Activated T-cell treated with anti-CD3 and anti-CD28 coated beads, Interleukin-2, amount 50 U/mL, for 72 hours (primary cell): Measurements from ENCODE around the gene KRT16. TPM values are rescaled to one million over a fixed set of nuclear protein-coding genes. Genes with fewer than 3 reads are reported as not detected.
"Not testable (repeated sequence)": the region's sequence is repeated elsewhere in the genome, so short reads cannot be mapped to it uniquely, and the experiment has no call there.

Source experiments
- ATAC-seq, 2 donors: fragments of 150-1000 bp; cut with Tn5 transposase; replicated peaks in 1 of 2; 2 replicates each; pipeline ENCODE4 v1.10.0; 2021; ENCODE audit warnings: moderate library complexity in 2 of 2, mild to moderate bottlenecking in 1 of 2
- DNase-seq, 2 donors: peaks; one replicate each; pipeline ENCODE4 v3.0.0; 2021 to 2022; ENCODE audit warnings: mixed read lengths in 1 of 2
- H3K27ac Mint-ChIP-seq: one replicate; pipeline ENCODE4 v1.8.0; 2022; ENCODE audit warnings: mild to moderate bottlenecking, moderate library complexity, mixed read lengths
- H3K27me3 Mint-ChIP-seq: one replicate; pipeline ENCODE4 v1.8.0; 2022; ENCODE audit warnings: low read depth, mixed read lengths
- H3K36me3 Mint-ChIP-seq, 2 donors: one replicate each; pipeline ENCODE4 v1.8.0; 2022; ENCODE audit warnings: mixed read lengths in 2 of 2, mild to moderate bottlenecking in 1 of 2; ENCODE audit not compliant: insufficient read depth in 2 of 2
- H3K4me1 Mint-ChIP-seq: one replicate; pipeline ENCODE4 v1.8.0; 2022; ENCODE audit warnings: low read depth, mixed read lengths
- H3K4me3 Mint-ChIP-seq, 2 donors: one replicate each; pipeline ENCODE4 v1.8.0; 2022; ENCODE audit warnings: mild to moderate bottlenecking in 2 of 2, mixed read lengths in 2 of 2, moderate library complexity in 2 of 2
- H3K9me3 Mint-ChIP-seq, 2 donors: one replicate each; pipeline ENCODE4 v1.8.0; 2022; ENCODE audit warnings: mixed read lengths in 2 of 2
- total RNA-seq, 2 donors: library from RNA; stranded (reverse); gene quantifications; one replicate each; pipeline ENCODE4 v1.2.3, GENCODE V29; 2022

The KRT16 gene
- total RNA-seq, 2 donors from 2014 or later: not detected

- not testable (repeated sequence) for H3K4me3 Mint-ChIP-seq, H3K27me3 Mint-ChIP-seq, ATAC-seq, H3K4me1 Mint-ChIP-seq, H3K9me3 Mint-ChIP-seq, H3K36me3 Mint-ChIP-seq, DNase-seq, H3K27ac Mint-ChIP-seq
Measured at GRCh38 chr17:41628073-41628370, 15.5 kb upstream of the KRT16 start.

- no peaks in the 10 kb centered on the region for H3K36me3 Mint-ChIP-seq
- no peak for DNase-seq
- no peak overlapping the region for H3K4me3 Mint-ChIP-seq
- peaks cover 6% of the 10 kb centered on the region for H3K27me3 Mint-ChIP-seq
- H3K9me3 Mint-ChIP-seq: no peaks in the 10 kb centered on the region
- no peak overlapping the region for H3K27ac Mint-ChIP-seq
- ATAC-seq: no peak
- no peaks in the 10 kb centered on the region for H3K4me1 Mint-ChIP-seq
Measured at GRCh38 chr17:41627316-41628072, 14.9 kb upstream of the KRT16 start.

GRCh38 chr17:41626914-41627295 lies 14.3 kb upstream of the KRT16 start:
- DNase-seq, H3K36me3 Mint-ChIP-seq, H3K9me3 Mint-ChIP-seq, H3K4me1 Mint-ChIP-seq, ATAC-seq, H3K27me3 Mint-ChIP-seq, H3K27ac Mint-ChIP-seq, H3K4me3 Mint-ChIP-seq: not testable (repeated sequence)

GRCh38 chr17:41626028-41626913 lies 13.7 kb upstream of the KRT16 start:
- not testable (repeated sequence) for DNase-seq, H3K27ac Mint-ChIP-seq, H3K36me3 Mint-ChIP-seq, H3K4me3 Mint-ChIP-seq, H3K9me3 Mint-ChIP-seq, ATAC-seq, H3K27me3 Mint-ChIP-seq, H3K4me1 Mint-ChIP-seq

GRCh38 chr17:41625602-41626001 lies 13.0 kb upstream of the KRT16 start:
- H3K36me3 Mint-ChIP-seq: no peaks in the 10 kb centered on the region
- H3K27ac Mint-ChIP-seq: no peak overlapping the region
- no peaks in the 10 kb centered on the region for H3K9me3 Mint-ChIP-seq
- DNase-seq: no peak
- H3K4me3 Mint-ChIP-seq: no peak overlapping the region
- no peak for ATAC-seq
- H3K4me1 Mint-ChIP-seq: no peaks in the 10 kb centered on the region
- peaks cover 6% of the 10 kb centered on the region for H3K27me3 Mint-ChIP-seq

- Mint-ChIP-seq H3K27ac (no peak within 1 kb of the TSS), H3K4me3 (no peak within 1 kb of the TSS), H3K27me3 (peaks cover 6% of the 10 kb centered on the region), H3K4me1 (no peaks in the 10 kb centered on the region), H3K9me3 (no peaks in the 10 kb centered on the region), H3K36me3 (no peaks in the 10 kb centered on the region)
- ATAC-seq: no peak
- DNase-seq: no peak
Measured at GRCh38 chr17:41624208-41625101, 11.9 kb upstream of the KRT16 start, which contains the start of gene KRT17. Gene KRT17 (minus strand): TSS chr17:41624575. CDS start chr17:41624509, 66 bp downstream.

- not testable (repeated sequence) for H3K36me3 Mint-ChIP-seq, H3K4me3 Mint-ChIP-seq, H3K27ac Mint-ChIP-seq, DNase-seq, H3K4me1 Mint-ChIP-seq, H3K9me3 Mint-ChIP-seq, H3K27me3 Mint-ChIP-seq, ATAC-seq
Measured at GRCh38 chr17:41623184-41623861, 10.8 kb upstream of the KRT16 start.

GRCh38 chr17:41622340-41623183 lies 10.0 kb upstream of the KRT16 start:
- H3K9me3 Mint-ChIP-seq, H3K4me1 Mint-ChIP-seq, H3K27ac Mint-ChIP-seq, H3K36me3 Mint-ChIP-seq, ATAC-seq, H3K4me3 Mint-ChIP-seq, H3K27me3 Mint-ChIP-seq, DNase-seq: not testable (repeated sequence)

- H3K4me3 Mint-ChIP-seq: no peak overlapping the region
- H3K36me3 Mint-ChIP-seq: no peaks in the 10 kb centered on the region
- no peak overlapping the region for H3K27ac Mint-ChIP-seq
- DNase-seq (no peak), ATAC-seq (no peak)
- H3K27me3 Mint-ChIP-seq: peaks cover 6% of the 10 kb centered on the region
- H3K4me1 Mint-ChIP-seq: no peaks in the 10 kb centered on the region
- no peaks in the 10 kb centered on the region for H3K9me3 Mint-ChIP-seq
Measured at GRCh38 chr17:41621916-41622315, 9.3 kb upstream of the KRT16 start.

- not testable (repeated sequence) for H3K4me3 Mint-ChIP-seq, H3K27ac Mint-ChIP-seq
Measured at GRCh38 chr17:41621435-41621817, 8.9 kb upstream of the KRT16 start.

GRCh38 chr17:41620583-41621434 lies 8.2 kb upstream of the KRT16 start:
- H3K36me3 Mint-ChIP-seq: no peaks in the 10 kb centered on the region
- ATAC-seq (no peak), DNase-seq (no peak)
- H3K27me3 Mint-ChIP-seq: no peaks in the 10 kb centered on the region
- H3K4me1 Mint-ChIP-seq: no peaks in the 10 kb centered on the region
- H3K9me3 Mint-ChIP-seq: no peaks in the 10 kb centered on the region
- H3K27ac Mint-ChIP-seq: no peak overlapping the region
- no peak overlapping the region for H3K4me3 Mint-ChIP-seq

More at GRCh38 chr17:41621435-41621817, 8.9 kb upstream of the KRT16 start:
- H3K36me3 Mint-ChIP-seq, ATAC-seq, H3K27me3 Mint-ChIP-seq, H3K9me3 Mint-ChIP-seq, DNase-seq, H3K4me1 Mint-ChIP-seq: not testable (repeated sequence)
